SK-N-SH (cell line): Measurements from ENCODE around the gene BRICD5. TPM values are rescaled to one million over a fixed set of nuclear protein-coding genes. Genes with fewer than 3 reads are reported as not detected.

Source experiments
- CTCF ChIA-PET: fragments of 300-600, 350-600 bp; formaldehyde crosslinking; extraction: SDS; loops from one replicate; lab custom pipeline; 2021; lab: Yijun Ruan, JAX
- POLR2A ChIA-PET: fragments of 350-600 bp; sonication (Branson Sonifier 250); formaldehyde crosslinking; extraction: SDS; loops from one replicate; lab custom pipeline; 2020; ENCODE audit warnings: antibody characterized with exemption, inconsistent platforms; lab: Yijun Ruan, JAX
- DNase-seq: peaks from one replicate; pipeline ENCODE4 v3.0.0; 2012
- H2AFZ ChIP-seq: fragments of 200-600 bp; sonication (generic); 2 replicates; pipeline ENCODE4 v1.8.1; 2016; ENCODE audit warnings: antibody characterized with exemption, mild to moderate bottlenecking, low read depth
- H3F3A ChIP-seq: fragments of 200-600 bp; sonication (generic); replicated peaks from 2 replicates; pipeline ENCODE3; 2016; ENCODE audit warnings: antibody characterized with exemption, mild to moderate bottlenecking; ENCODE audit not compliant: insufficient read depth
- H3K27ac ChIP-seq, 2 experiments: fragments of 200-500 bp in 1 of 2; fragments of 200-600 bp in 1 of 2; sonication (Bioruptor generic) in 1 of 2; sonication (generic), shearing (Covaris generic) in 1 of 2; 2 replicates each; pipeline versions ENCODE4 v1.5.1 to v1.6.1; 2014 to 2016; ENCODE audit warnings: low read depth in 2 of 2, inconsistent platforms in 1 of 2, low read length in 1 of 2, mild to moderate bottlenecking in 1 of 2, mixed read lengths in 1 of 2
- H3K27me3 ChIP-seq: fragments of 200-600 bp; sonication (generic), shearing (Covaris generic); 2 replicates; pipeline ENCODE4 v1.6.1; 2016; ENCODE audit warnings: mixed run types; ENCODE audit not compliant: insufficient read depth
- H3K36me3 ChIP-seq, 2 experiments: fragments of 200-500 bp in 1 of 2; fragments of 200-600 bp in 1 of 2; sonication (Bioruptor generic) in 1 of 2; sonication (generic) in 1 of 2; replicated peaks in 1 of 2; 2 replicates each; pipeline versions ENCODE3 to v1.5.1; 2014 to 2016; ENCODE audit warnings: low read length in 1 of 2, mild to moderate bottlenecking in 1 of 2; ENCODE audit not compliant: insufficient read depth in 2 of 2, control insufficient read depth in 1 of 2
- H3K4me1 ChIP-seq, 2 experiments: fragments of 200-500 bp in 1 of 2; fragments of 200-600 bp in 1 of 2; sonication (Bioruptor generic) in 1 of 2; sonication (generic), shearing (Covaris generic) in 1 of 2; 2 replicates each; pipeline versions ENCODE4 v1.5.1 to v1.6.1; 2014 to 2016; ENCODE audit warnings: low read depth in 1 of 2, low read length in 1 of 2, mixed run types in 1 of 2; ENCODE audit not compliant: insufficient read depth in 2 of 2, control insufficient read depth in 1 of 2
- H3K4me2 ChIP-seq: fragments of 200-600 bp; sonication (generic), shearing (Covaris generic); 2 replicates; pipeline ENCODE4 v1.6.1; 2017; ENCODE audit warnings: mixed run types
- H3K4me3 ChIP-seq, 2 experiments: fragments of 200-500 bp in 1 of 2; fragments of 200-600 bp in 1 of 2; sonication (Bioruptor generic) in 1 of 2; sonication (generic), shearing (Covaris generic) in 1 of 2; 2 replicates each; pipeline versions ENCODE4 v1.5.1 to v1.8.1; 2014 to 2016; ENCODE audit warnings: low read depth in 2 of 2, inconsistent platforms in 1 of 2, low read length in 1 of 2, mild to moderate bottlenecking in 1 of 2, mixed read lengths in 1 of 2, moderate library complexity in 1 of 2
- H3K79me2 ChIP-seq: fragments of 200-600 bp; sonication (generic); 2 replicates; pipeline ENCODE4 v1.8.1; 2017; ENCODE audit warnings: mild to moderate bottlenecking; ENCODE audit not compliant: insufficient read depth
- H3K9ac ChIP-seq: fragments of 200-600 bp; sonication (generic); 2 replicates; pipeline ENCODE4 v1.6.1; 2017; ENCODE audit warnings: mixed run types
- H3K9me2 ChIP-seq: fragments of 200-600 bp; sonication (generic); 2 replicates; pipeline ENCODE4 v1.6.1; 2017; ENCODE audit warnings: mixed run types
- H3K9me3 ChIP-seq: fragments of 200-600 bp; sonication (generic); 2 replicates; pipeline ENCODE4 v1.6.1; 2017; ENCODE audit warnings: mixed run types, mild to moderate bottlenecking, moderate library complexity
- H4K20me1 ChIP-seq: fragments of 200-600 bp; sonication (generic); 2 replicates; pipeline ENCODE4 v1.6.1; 2017; ENCODE audit warnings: mild to moderate bottlenecking, mixed run types; ENCODE audit not compliant: insufficient read depth
- CHD2 ChIP-seq: fragments of 150-350 bp; IDR thresholded peaks from 2 replicates; pipeline ENCODE4 v1.6.1; 2018; ENCODE audit warnings: low read length; ENCODE audit not compliant: partially characterized antibody
- ELF1 ChIP-seq: IDR thresholded peaks from 2 replicates; pipeline ENCODE4 v1.4.0; 2012
- EP300 ChIP-seq, 2 experiments: IDR thresholded peaks; 2 replicates each; pipeline versions ENCODE4 v1.4.0 to v1.6.1; 2012; ENCODE audit warnings: borderline replicate concordance in 1 of 2, low read depth in 1 of 2, low read length in 1 of 2
- FOXJ3 ChIP-seq: sonication (generic); formaldehyde crosslinking; IDR thresholded peaks from 2 replicates; pipeline ENCODE4 v1.5.1; 2020; ENCODE audit warnings: mild to moderate bottlenecking, missing genetic modification reagents
- FOXM1 ChIP-seq: IDR thresholded peaks from 2 replicates; pipeline ENCODE4 v1.4.0; 2012; ENCODE audit warnings: low read depth, mild to moderate bottlenecking
- GABPA ChIP-seq: IDR thresholded peaks from 2 replicates; pipeline ENCODE4 v1.4.0; 2012; ENCODE audit warnings: low read depth, mild to moderate bottlenecking
- GATA2 ChIP-seq: sonication (generic); formaldehyde crosslinking; IDR thresholded peaks from 2 replicates; pipeline ENCODE4 v1.5.0; 2020; ENCODE audit warnings: mild to moderate bottlenecking, missing genetic modification reagents
- JUND ChIP-seq: IDR thresholded peaks from 2 replicates; pipeline ENCODE4 v1.4.0; 2012
- MEF2A ChIP-seq: IDR thresholded peaks from 2 replicates; pipeline ENCODE4 v1.4.0; 2012; ENCODE audit warnings: low read depth, borderline replicate concordance
- MXI1 ChIP-seq: IDR thresholded peaks from 2 replicates; pipeline ENCODE4 v1.6.1; 2012; ENCODE audit warnings: mild to moderate bottlenecking, low read depth, low read length, improper control_type of control experiment
- NFIC ChIP-seq: IDR thresholded peaks from 2 replicates; pipeline ENCODE4 v1.4.0; 2012; ENCODE audit warnings: borderline replicate concordance
- RAD21 ChIP-seq: IDR thresholded peaks from 2 replicates; pipeline ENCODE4 v1.6.1; 2012; ENCODE audit warnings: mild to moderate bottlenecking, low read length
- SMC3 ChIP-seq: IDR thresholded peaks from 2 replicates; pipeline ENCODE4 v1.6.1; 2012; ENCODE audit warnings: low read depth, low read length, improper control_type of control experiment
- TEAD4 ChIP-seq: IDR thresholded peaks from 2 replicates; pipeline ENCODE4 v1.4.0; 2012; ENCODE audit warnings: mild to moderate bottlenecking, borderline replicate concordance; ENCODE audit not compliant: insufficient read depth
- WGBS: methylation state at CpG from one replicate; pipeline ENCODE4 v1.1.6; 2017; ENCODE audit warnings: low lambda C conversion rate; 5-methylcytosine and 5-hydroxymethylcytosine counted together
- polyA plus RNA-seq, 3 experiments: library from polyadenylated mRNA; depleted of rRNA; stranded (reverse); fragments of >200 nt; gene quantifications; 2 replicates each; pipeline ENCODE4 v1.2.3, GENCODE V29; 2012
- TF ChIP-seq, protein P1 (sequence below): fragments of 150-350 bp; IDR thresholded peaks from 2 replicates; pipeline ENCODE4 v1.6.1; 2017; ENCODE audit warnings: antibody characterized with exemption, low read length, low read depth, borderline replicate concordance
- TF ChIP-seq, protein P2 (sequence below): IDR thresholded peaks from 2 replicates; pipeline ENCODE4 v1.4.0; 2012; ENCODE audit warnings: low read depth
- TF ChIP-seq, protein P3 (sequence below): fragments of 200-600 bp; sonication (generic); IDR thresholded peaks from 2 replicates; pipeline ENCODE4 v1.6.1; 2017; ENCODE audit warnings: antibody characterized with exemption, mild to moderate bottlenecking, moderate library complexity
- TF ChIP-seq, protein P4 (sequence below): IDR thresholded peaks from 2 replicates; pipeline ENCODE4; 2012

BRICD5 gene
- polyA plus RNA-seq, 1 of the 3 experiments (the other 2 are of a cell fraction) = 2.3 TPM

DNA sequence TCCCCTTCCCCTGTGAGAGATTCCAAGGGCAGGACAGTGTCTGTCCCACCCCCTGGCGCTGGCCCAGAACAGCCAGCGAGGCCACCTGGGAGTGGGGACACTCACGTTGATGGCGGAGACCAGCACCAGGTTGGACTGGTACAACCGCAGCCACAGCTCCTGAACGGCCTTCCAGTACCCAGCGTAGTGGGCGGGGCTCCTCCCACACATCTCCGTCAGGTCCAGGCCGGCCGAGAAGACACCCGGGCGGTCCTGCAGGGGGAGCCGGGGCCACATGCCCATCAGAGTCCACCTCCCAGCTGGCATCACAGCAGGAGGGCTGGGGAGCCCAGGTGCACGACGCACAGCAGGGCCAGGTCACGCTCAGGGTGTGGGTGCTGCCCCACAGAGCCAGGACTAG lies 33.6 kb upstream of the BRICD5 start:
- H3K4me2 ChIP-seq = no peak overlapping the region
- no peaks in the 10 kb centered on the region for H3K9me2 ChIP-seq
- H2AFZ ChIP-seq = no peak overlapping the region
- CTCF ChIA-PET = interaction anchor here (1.7 kb wide), 1 partner anchor 50 kb away, joined by 6 read pairs; no protein-coding TSS in a partner anchor
- H3K27ac ChIP-seq = no peak overlapping the region
- no peaks in the 10 kb centered on the region for H3K27me3 ChIP-seq
- H3K79me2 ChIP-seq = peaks cover 24% of the 10 kb centered on the region
- 82% methylated on average over 3 of the region's 17 CpGs for WGBS
- no peaks in the 10 kb centered on the region for H3K9me3 ChIP-seq
- DNase-seq = peak; percentile 66
- POLR2A ChIA-PET = no interaction called here
- no peak for TF ChIP-seq MEF2A
- TF ChIP-seq SMC3 = no peak
- TF ChIP-seq RAD21 = no peak
- TF ChIP-seq FOXJ3 (CRISPR knock-in tag) = no peak
- TF ChIP-seq, protein P1, sequence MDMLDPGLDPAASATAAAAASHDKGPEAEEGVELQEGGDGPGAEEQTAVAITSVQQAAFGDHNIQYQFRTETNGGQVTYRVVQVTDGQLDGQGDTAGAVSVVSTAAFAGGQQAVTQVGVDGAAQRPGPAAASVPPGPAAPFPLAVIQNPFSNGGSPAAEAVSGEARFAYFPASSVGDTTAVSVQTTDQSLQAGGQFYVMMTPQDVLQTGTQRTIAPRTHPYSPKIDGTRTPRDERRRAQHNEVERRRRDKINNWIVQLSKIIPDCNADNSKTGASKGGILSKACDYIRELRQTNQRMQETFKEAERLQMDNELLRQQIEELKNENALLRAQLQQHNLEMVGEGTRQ = no peak
- TF ChIP-seq, protein P2, sequence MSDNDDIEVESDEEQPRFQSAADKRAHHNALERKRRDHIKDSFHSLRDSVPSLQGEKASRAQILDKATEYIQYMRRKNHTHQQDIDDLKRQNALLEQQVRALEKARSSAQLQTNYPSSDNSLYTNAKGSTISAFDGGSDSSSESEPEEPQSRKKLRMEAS = no peak
- TF ChIP-seq ELF1 = no peak
- no peak for TF ChIP-seq EP300 (IDR thresholded peaks at IDR 0.05; ENCODE audit: borderline replicate concordance in 1 of 2, low read depth in 1 of 2, low read length in 1 of 2)
- TF ChIP-seq, protein P3, sequence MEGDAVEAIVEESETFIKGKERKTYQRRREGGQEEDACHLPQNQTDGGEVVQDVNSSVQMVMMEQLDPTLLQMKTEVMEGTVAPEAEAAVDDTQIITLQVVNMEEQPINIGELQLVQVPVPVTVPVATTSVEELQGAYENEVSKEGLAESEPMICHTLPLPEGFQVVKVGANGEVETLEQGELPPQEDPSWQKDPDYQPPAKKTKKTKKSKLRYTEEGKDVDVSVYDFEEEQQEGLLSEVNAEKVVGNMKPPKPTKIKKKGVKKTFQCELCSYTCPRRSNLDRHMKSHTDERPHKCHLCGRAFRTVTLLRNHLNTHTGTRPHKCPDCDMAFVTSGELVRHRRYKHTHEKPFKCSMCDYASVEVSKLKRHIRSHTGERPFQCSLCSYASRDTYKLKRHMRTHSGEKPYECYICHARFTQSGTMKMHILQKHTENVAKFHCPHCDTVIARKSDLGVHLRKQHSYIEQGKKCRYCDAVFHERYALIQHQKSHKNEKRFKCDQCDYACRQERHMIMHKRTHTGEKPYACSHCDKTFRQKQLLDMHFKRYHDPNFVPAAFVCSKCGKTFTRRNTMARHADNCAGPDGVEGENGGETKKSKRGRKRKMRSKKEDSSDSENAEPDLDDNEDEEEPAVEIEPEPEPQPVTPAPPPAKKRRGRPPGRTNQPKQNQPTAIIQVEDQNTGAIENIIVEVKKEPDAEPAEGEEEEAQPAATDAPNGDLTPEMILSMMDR = no peak
- no peak for TF ChIP-seq CHD2
- TF ChIP-seq NFIC = no peak
- TF ChIP-seq JUND = no peak
- TF ChIP-seq, protein P4, sequence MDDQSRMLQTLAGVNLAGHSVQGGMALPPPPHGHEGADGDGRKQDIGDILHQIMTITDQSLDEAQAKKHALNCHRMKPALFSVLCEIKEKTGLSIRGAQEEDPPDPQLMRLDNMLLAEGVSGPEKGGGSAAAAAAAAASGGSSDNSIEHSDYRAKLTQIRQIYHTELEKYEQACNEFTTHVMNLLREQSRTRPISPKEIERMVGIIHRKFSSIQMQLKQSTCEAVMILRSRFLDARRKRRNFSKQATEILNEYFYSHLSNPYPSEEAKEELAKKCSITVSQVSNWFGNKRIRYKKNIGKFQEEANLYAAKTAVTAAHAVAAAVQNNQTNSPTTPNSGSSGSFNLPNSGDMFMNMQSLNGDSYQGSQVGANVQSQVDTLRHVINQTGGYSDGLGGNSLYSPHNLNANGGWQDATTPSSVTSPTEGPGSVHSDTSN = no peak
- TF ChIP-seq MXI1 = no peak
- peaks cover 10% of the 10 kb centered on the region for H3F3A ChIP-seq
- peaks cover 18 to 33% of the 10 kb centered on the region in 2 experiments for H3K36me3 ChIP-seq
- H4K20me1 ChIP-seq = no peaks in the 10 kb centered on the region
- H3K9ac ChIP-seq = no peak overlapping the region
- no peak overlapping the region for H3K4me3 ChIP-seq
- H3K4me1 ChIP-seq = no peaks in the 10 kb centered on the region

DNA sequence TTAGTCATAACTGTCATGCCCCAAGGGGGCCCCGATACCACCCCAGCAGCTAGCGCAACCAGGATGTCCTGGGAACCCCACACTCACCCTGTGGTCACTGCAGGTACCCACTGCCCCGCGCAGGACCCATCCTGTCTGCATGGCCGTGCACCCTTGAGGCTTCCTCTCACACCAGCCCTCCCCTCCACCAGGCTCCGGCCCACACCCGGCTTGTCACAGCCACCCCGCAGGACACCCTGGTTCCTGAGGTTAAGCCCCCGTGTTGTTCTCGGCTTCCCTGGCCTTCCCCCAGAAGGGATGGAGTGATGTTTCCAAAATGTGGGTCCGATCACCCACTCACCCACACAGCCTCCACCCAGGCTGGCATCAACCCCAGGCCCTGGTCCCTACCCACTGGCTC lies 33.1 kb upstream of the BRICD5 start:
- H3K79me2 ChIP-seq = peaks cover 19% of the 10 kb centered on the region
- H3K4me3 ChIP-seq = no peak overlapping the region
- POLR2A ChIA-PET = no interaction called here
- H3F3A ChIP-seq = peaks cover 10% of the 10 kb centered on the region
- CTCF ChIA-PET = no interaction called here
- WGBS = 98% methylated on average over 10 of the region's 11 CpGs
- TF ChIP-seq FOXM1 (no peak), ELF1 (no peak), FOXJ3 (CRISPR knock-in tag) (no peak), TEAD4 (no peak), GATA2 (CRISPR knock-in tag) (no peak), GABPA (no peak)
- TF ChIP-seq, protein P3 = no peak
- no peaks in the 10 kb centered on the region for H3K9me3 ChIP-seq
- H3K27ac ChIP-seq = no peak overlapping the region
- no peaks in the 10 kb centered on the region for H4K20me1 ChIP-seq
- no peaks in the 10 kb centered on the region for H3K27me3 ChIP-seq
- DNase-seq = peak; percentile 23
- peaks cover 14 to 33% of the 10 kb centered on the region in 2 experiments for H3K36me3 ChIP-seq
- H3K9me2 ChIP-seq = no peaks in the 10 kb centered on the region
- no peak overlapping the region for H3K9ac ChIP-seq
- no peak overlapping the region for H3K4me2 ChIP-seq
- H3K4me1 ChIP-seq = no peaks in the 10 kb centered on the region
- H2AFZ ChIP-seq = no peak overlapping the region
